Right hindlimb (tissue), 1 donor: Measurements from ENCODE around the gene ARHGAP8.

Experiments
- DNase-seq: peaks from one replicate; pipeline ENCODE4 v3.0.0-alpha.2; 2018

Gene ARHGAP8

DNA sequence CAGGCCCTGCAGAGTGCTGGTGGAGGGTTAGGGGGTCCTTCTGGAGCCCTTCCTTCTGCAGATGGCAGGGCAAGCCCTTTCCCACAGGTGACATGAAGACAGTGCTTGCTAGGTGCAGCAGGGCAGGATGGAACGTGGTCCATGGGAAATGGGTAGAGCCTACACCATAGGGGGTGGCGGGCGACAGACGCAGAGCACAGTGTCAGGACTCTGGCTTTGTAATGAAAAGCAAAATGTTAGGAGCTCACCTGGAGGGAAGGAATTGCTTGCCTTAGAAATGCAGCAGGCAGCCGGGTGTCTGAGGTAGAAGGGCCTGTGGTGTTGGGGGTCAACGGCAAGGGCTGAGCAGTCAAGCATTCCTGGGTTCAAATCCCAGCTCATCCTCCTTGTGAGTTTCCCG, 54.9 kb downstream of the ARHGAP8 start:
- no peak for DNase-seq

- no peak for DNase-seq
Measured at GRCh38 chr22:44807915-44808690, 55.7 kb downstream of the ARHGAP8 start.

- no peak for DNase-seq
Measured at GRCh38 chr22:44809456-44809855, 57.1 kb downstream of the ARHGAP8 start.

GRCh38 chr22:44811141-44811540, 58.8 kb downstream of the ARHGAP8 start:
- DNase-seq, result no peak

DNA sequence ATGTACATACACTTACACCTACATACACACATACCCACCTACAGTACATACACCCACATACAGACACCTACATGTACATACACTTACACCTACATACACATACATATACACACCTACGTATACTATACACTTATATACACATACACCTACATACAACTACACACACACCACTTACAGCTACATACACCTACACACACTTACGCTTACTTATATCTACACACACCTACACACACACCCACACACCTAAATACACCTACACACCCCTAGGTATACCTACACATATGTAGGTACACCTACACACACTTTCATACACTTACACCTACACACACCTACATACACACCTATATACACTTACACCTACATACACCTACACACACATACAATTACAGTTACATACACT, 61.0 kb downstream of the ARHGAP8 start:
- DNase-seq, result no peak

GRCh38 chr22:44814266-44815098, 62.1 kb downstream of the ARHGAP8 start:
- no peak for DNase-seq

DNA sequence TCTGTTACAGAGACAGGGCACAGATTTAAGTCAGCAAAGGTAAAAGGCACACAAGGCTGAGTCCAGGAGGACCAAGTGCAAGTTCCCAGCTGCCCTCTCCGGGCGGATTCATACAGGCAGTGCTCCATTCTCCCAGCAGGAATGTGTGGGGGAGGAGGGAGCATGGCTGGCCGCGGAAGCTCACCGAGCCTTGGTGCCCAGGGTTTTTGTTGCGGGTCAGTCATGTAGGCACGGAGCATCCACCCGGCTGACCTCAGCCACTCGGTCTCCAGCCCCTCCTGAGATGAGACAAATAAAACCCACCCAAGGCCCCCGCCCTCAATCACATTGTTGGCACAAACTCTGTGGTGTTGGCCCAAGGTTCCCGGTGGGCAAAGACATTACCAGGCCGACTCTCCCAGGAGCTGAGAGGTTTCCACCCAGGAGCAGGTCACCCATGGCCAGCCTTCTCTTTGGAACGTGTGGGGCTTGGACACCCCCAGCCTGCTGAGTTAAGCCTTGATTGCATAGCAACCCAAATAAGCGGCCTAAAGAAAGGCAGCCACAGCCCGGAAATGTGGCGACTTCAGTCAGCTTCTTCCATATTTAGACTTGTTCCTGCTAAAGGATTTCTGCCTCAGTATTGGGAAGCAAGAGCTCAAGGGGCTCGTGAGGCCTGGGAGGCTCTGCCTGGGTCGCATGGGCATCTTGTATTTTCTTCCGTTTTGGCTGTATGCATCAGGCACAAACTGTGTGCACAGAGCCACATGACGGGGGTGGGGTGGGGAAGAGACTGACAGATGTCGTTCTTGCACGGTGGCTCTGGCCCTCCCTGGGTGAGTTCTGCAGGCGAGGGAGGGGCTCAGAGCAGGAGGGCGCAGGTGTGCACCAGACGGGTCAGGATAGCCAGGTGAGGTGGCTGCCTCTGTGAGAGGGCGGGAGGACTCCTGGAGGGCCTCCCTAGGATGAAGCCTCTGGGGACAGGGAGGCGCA, 63.0 kb downstream of the ARHGAP8 start:
- no peak for DNase-seq

GRCh38 chr22:44816141-44816540, 63.8 kb downstream of the ARHGAP8 start:
- no peak for DNase-seq

- no peak for DNase-seq
Measured at GRCh38 chr22:44818727-44819126, 66.4 kb downstream of the ARHGAP8 start.

DNA sequence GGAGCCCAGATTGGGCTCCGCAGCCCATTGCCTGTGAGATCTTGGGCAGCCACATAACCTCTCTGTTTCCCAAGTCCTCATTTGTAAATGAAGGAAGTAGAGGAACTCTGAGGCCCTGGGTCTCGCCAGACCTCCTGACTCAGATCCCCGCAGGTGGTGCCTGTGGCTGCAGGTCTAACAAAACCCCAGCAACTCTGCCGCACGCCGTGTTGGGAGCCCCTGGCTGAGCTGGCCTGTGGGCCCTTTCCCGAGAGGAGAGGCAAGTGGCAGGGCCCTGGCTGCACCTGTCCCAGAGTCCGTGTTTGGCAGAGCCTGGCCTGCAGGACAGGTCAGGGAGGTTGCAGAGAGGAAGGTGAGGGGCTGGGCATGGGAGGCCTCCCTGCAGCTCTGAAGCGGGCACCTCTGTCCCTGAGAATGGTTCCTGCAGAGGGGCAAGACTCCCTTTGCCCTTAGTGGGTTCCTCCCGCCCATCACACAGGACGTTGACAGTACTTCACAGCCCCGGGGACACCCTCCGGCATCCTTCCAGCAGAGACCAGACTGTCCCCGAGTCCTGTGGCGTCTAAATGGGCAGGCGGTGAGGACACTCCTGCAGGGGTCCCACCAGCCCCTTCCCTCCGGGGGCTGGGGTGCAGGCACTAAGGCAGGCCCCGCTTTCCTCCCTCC, 67.7 kb downstream of the ARHGAP8 start:
- DNase-seq, result peak; percentile 7

- peak; percentile 12 for DNase-seq
Measured at GRCh38 chr22:44821741-44822475, 69.5 kb downstream of the ARHGAP8 start.

GRCh38 chr22:44822534-44822933, 70.2 kb downstream of the ARHGAP8 start:
- DNase-seq, result no peak

DNA sequence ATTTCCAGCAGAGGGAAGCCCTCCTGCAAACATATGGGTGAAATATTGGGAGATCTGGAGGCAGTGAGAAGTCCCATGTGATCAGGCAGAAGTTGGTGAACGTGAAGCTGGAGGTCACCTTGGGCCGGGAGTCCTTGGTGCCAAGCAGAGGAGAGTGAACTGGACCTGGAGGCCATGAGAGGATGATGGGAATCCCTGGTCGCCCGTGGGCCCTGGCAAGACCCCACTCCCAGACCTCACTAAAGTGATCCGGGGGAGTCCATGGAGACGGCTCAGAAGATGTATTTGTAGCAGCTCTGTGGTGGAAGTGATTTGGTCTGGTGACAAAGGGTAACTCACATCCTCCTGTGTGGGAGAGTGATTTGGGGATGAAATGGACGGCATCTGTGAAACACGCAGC, 71.0 kb downstream of the ARHGAP8 start:
- DNase-seq, result peak; percentile 6

GRCh38 chr22:44823806-44824205, 71.4 kb downstream of the ARHGAP8 start:
- DNase-seq, result peak; percentile 9

DNA sequence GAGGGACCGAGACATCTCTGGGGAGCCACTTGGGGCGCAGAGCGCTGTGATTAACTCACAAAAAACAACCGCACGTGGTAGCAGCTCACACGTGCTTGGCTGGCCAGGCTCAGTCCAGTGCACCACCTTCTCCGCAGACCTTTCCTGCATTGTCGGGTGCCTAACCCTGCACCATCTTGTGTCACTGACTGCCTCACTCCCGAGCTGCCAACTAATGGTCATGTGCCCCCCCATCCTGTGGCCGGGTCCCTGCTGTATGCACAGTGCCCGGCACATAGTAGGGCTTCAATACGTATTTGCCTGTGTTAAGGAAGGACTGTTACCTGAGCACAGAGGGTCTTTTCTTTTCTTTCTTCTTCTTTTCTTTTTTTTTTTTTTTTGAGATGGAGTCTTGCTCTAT, 71.9 kb downstream of the ARHGAP8 start:
- no peak for DNase-seq

DNA sequence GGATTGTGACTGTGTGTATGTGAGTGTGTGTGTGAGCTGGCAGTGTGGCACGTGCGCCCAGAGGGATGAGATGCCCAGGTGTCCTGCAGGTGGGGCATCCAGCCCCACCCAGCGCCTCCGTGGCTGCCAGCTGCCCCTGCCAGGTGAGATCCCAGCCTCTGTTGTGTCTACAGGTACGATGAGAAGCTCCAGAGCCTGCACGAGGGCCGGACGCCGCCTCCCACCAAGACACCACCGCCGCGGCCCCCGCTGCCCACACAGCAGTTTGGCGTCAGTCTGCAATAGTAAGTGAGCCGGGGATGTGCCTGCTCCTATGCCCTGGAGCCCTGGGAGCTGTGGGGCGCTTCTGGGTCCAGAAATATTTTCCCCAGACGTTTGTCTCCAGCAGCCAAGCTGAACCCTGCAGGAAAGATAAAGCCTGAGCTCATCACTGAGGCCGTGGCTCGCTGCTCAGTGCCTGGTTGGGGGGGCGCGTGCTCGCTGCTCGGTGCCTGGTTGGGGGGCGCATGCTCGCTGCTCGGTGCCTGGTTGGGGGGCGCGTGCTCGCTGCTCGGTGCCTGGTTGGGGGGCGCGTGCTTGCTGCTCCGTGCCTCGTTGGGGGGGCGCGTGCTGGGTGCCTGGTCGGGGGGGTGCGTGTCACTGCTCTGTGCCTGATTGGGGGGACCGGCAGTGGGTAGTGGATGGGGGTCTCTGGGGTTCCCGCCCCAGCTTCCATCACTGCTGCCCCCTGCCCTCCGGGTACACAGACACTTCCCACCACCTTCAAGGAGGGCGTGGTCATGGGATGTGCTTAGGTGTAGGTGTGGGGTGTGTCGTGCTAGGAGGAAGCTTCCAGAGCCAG, 73.2 kb downstream of the ARHGAP8 start:
- no peak for DNase-seq

- DNase-seq, result no peak
Measured at GRCh38 chr22:44827666-44828190, 75.4 kb downstream of the ARHGAP8 start.

GRCh38 chr22:44828193-44828592, 75.8 kb downstream of the ARHGAP8 start:
- no peak for DNase-seq

DNA sequence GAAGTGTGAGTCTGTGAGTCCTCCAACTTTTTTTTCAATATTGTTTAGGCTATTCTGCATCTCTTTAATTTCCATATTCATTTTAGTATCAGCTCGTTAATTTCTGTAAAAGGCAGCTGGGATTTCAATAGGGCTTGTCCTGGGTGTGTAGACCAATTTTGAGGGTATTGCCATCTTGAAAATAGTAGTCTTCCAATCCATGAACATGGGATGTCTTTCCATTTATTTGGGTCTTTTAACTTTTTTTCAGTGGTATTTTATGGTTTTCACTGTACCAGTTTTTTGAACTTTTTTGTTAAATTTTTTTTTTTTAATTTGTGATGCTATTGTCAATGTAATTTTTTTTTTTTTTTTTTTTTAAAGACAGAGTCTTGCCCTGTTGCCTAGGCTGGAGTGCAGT, 79.5 kb downstream of the ARHGAP8 start:
- DNase-seq, result no peak

GRCh38 chr22:44834065-44834464, 81.7 kb downstream of the ARHGAP8 start:
- no peak for DNase-seq
